ENCODE measurements around the gene WNT2B. TPM values are rescaled to one million over a fixed set of nuclear protein-coding genes. Genes with fewer than 3 reads are reported as not detected.

Gene WNT2B
- polyA plus RNA-seq, 1 of the 3 experiments (the other 2 are of a cell fraction), result 4.3 TPM

DNA sequence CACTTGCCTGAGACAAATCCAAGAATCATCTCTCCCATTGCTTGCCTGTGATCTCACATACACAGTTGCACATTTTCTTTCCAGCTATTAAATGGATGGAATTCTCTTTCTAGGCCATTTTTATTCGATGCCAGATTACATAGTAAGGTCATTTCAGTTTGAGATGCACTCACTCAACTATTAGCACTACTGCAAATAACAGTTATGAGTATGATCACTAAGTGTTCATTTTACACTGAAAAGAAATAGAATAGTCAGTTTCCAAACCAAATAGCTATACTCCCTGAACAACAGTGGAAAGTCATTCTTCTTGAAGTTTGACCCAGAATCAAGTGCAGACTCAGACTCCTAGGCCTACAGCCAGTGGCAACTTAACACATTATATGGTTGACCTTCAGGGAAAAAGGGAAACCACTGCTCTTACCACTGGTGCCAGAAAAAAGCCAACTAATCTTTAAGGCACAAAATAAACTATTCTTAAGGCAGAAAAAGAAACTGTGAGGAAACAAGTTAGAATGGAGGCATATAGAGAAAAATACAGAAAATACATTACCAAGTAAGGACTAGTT, 31.5 kb downstream of the WNT2B start (continued):
- no peak for TF ChIP-seq CTCF (IDR thresholded peaks at IDR 0.05)
- no peak for TF ChIP-seq NRF1 (IDR thresholded peaks at IDR 0.05; ENCODE audit: low read depth, low read length)
- TF ChIP-seq TAF1 (IDR thresholded peaks at IDR 0.05; ENCODE audit: borderline replicate concordance, low read depth, low read length), result no peak

- POLR2A ChIA-PET, result no interaction called here
- CTCF ChIA-PET, result interaction anchor here (1.3 kb wide), 1 partner anchor 39 kb away, joined by 6 read pairs; no protein-coding TSS in a partner anchor
- H3K9me2 ChIP-seq, result no peaks in the 10 kb centered on the region
- peaks cover 13 to 20% of the 10 kb centered on the region in 2 experiments for H3K36me3 ChIP-seq (replicated peaks in 1 of 2; ENCODE audit: control insufficient read depth in 1 of 2, insufficient read depth in 2 of 2, low read length in 1 of 2)
- peaks cover 0 to 10% of the 10 kb centered on the region in 2 experiments; a peak in 1 of 4 replicates for H3K4me1 ChIP-seq (ENCODE audit: control insufficient read depth in 1 of 2, insufficient read depth in 2 of 2, low read depth in 1 of 2, low read length in 1 of 2)
- no peaks in the 10 kb centered on the region for H3K79me2 ChIP-seq (ENCODE audit: insufficient read depth)
- H3K4me2 ChIP-seq, result no peak overlapping the region
- DNase-seq, result no peak
- no peaks in the 10 kb centered on the region for H3K27me3 ChIP-seq (ENCODE audit: insufficient read depth)
- H3K27ac ChIP-seq (ENCODE audit: low read depth in 2 of 2, low read length in 1 of 2), result no peak overlapping the region
- no peak overlapping the region for H2AFZ ChIP-seq (ENCODE audit: low read depth)
- peaks cover 25% of the 10 kb centered on the region for H3F3A ChIP-seq (replicated peaks; ENCODE audit: insufficient read depth)
- no peak overlapping the region for H3K4me3 ChIP-seq (ENCODE audit: low read depth in 2 of 2, low read length in 1 of 2)
- H3K9ac ChIP-seq, result no peak overlapping the region
- WGBS (ENCODE audit: low lambda C conversion rate), result 54% methylated on average over 1 of the region's 1 CpG
- H3K9me3 ChIP-seq, result no peaks in the 10 kb centered on the region
- TF ChIP-seq RXRA (IDR thresholded peaks at IDR 0.05; ENCODE audit: borderline replicate concordance, low read depth), result no peak
- no peak for TF ChIP-seq MXI1 (IDR thresholded peaks at IDR 0.05; ENCODE audit: low read depth, low read length)
- no peaks in the 10 kb centered on the region for H4K20me1 ChIP-seq (ENCODE audit: insufficient read depth)
Observed at GRCh38 chr1:112541299-112541698, 32.5 kb downstream of the WNT2B start.

- CTCF ChIA-PET, result interaction anchor here (1.3 to 1.9 kb wide), 2 partner anchors 11 to 40 kb away, joined by 6 to 7 read pairs; no protein-coding TSS in a partner anchor
- Histone ChIP-seq H3K9me3 (no peaks in the 10 kb centered on the region), H3K27ac (ENCODE audit: low read depth in 2 of 2, low read length in 1 of 2) (no peak overlapping the region; a peak in 1 of 4 replicates), H3K36me3 (replicated peaks in 1 of 2; ENCODE audit: control insufficient read depth in 1 of 2, insufficient read depth in 2 of 2, low read length in 1 of 2) (peaks cover 13 to 20% of the 10 kb centered on the region in 2 experiments), H3K4me2 (no peak overlapping the region), H3K4me1 (ENCODE audit: control insufficient read depth in 1 of 2, insufficient read depth in 2 of 2, low read depth in 1 of 2, low read length in 1 of 2) (peaks cover 0 to 10% of the 10 kb centered on the region in 2 experiments; a peak in 1 of 4 replicates), H3K4me3 (ENCODE audit: low read depth in 2 of 2, low read length in 1 of 2) (no peak overlapping the region), H3K79me2 (ENCODE audit: insufficient read depth) (no peaks in the 10 kb centered on the region), H4K20me1 (ENCODE audit: insufficient read depth) (no peaks in the 10 kb centered on the region), H3K27me3 (ENCODE audit: insufficient read depth) (no peaks in the 10 kb centered on the region), H3K9ac (no peak overlapping the region), H2AFZ (ENCODE audit: low read depth) (no peak overlapping the region), H3K9me2 (no peaks in the 10 kb centered on the region), H3F3A (replicated peaks; ENCODE audit: insufficient read depth) (peaks cover 26% of the 10 kb centered on the region)
- 96% methylated on average over 9 of the region's 9 CpGs for WGBS (ENCODE audit: low lambda C conversion rate)
- POLR2A ChIA-PET, result interaction anchor here (0.7 kb wide), 1 partner anchor 1043 kb away, joined by 4 read pairs; no protein-coding TSS in a partner anchor
- no peak for DNase-seq
- TF ChIP-seq, protein P1, sequence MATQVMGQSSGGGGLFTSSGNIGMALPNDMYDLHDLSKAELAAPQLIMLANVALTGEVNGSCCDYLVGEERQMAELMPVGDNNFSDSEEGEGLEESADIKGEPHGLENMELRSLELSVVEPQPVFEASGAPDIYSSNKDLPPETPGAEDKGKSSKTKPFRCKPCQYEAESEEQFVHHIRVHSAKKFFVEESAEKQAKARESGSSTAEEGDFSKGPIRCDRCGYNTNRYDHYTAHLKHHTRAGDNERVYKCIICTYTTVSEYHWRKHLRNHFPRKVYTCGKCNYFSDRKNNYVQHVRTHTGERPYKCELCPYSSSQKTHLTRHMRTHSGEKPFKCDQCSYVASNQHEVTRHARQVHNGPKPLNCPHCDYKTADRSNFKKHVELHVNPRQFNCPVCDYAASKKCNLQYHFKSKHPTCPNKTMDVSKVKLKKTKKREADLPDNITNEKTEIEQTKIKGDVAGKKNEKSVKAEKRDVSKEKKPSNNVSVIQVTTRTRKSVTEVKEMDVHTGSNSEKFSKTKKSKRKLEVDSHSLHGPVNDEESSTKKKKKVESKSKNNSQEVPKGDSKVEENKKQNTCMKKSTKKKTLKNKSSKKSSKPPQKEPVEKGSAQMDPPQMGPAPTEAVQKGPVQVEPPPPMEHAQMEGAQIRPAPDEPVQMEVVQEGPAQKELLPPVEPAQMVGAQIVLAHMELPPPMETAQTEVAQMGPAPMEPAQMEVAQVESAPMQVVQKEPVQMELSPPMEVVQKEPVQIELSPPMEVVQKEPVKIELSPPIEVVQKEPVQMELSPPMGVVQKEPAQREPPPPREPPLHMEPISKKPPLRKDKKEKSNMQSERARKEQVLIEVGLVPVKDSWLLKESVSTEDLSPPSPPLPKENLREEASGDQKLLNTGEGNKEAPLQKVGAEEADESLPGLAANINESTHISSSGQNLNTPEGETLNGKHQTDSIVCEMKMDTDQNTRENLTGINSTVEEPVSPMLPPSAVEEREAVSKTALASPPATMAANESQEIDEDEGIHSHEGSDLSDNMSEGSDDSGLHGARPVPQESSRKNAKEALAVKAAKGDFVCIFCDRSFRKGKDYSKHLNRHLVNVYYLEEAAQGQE (IDR thresholded peaks at IDR 0.05; ENCODE audit: low read depth, low read length), result no peak
- TF ChIP-seq TEAD4 (IDR thresholded peaks at IDR 0.05; ENCODE audit: borderline replicate concordance, insufficient read depth), result no peak
- TF ChIP-seq USF2 (IDR thresholded peaks at IDR 0.05; ENCODE audit: borderline replicate concordance, low read depth, low read length), result no peak
- no peak for TF ChIP-seq SIN3A (IDR thresholded peaks at IDR 0.05; ENCODE audit: borderline replicate concordance, low read depth, low read length)
- TF ChIP-seq, protein P2, sequence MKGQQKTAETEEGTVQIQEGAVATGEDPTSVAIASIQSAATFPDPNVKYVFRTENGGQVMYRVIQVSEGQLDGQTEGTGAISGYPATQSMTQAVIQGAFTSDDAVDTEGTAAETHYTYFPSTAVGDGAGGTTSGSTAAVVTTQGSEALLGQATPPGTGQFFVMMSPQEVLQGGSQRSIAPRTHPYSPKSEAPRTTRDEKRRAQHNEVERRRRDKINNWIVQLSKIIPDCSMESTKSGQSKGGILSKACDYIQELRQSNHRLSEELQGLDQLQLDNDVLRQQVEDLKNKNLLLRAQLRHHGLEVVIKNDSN (IDR thresholded peaks at IDR 0.05; ENCODE audit: borderline replicate concordance, low read depth), result no peak
- TF ChIP-seq IRF3 (IDR thresholded peaks at IDR 0.05; ENCODE audit: low read depth, low read length), result no peak
- no peak for TF ChIP-seq RAD21 (IDR thresholded peaks at IDR 0.05; ENCODE audit: low read length)
- no peak for TF ChIP-seq POLR2AphosphoS5 (IDR thresholded peaks at IDR 0.05; ENCODE audit: low read depth, low read length)
- TF ChIP-seq MXI1 (IDR thresholded peaks at IDR 0.05; ENCODE audit: low read depth, low read length), result no peak
- no peak for TF ChIP-seq RCOR1 (IDR thresholded peaks at IDR 0.05; ENCODE audit: low read length)
Observed at GRCh38 chr1:112542206-112542973, 33.6 kb downstream of the WNT2B start.
